ENCODE results near the gene CCER1. TPM values are rescaled to one million over a fixed set of nuclear protein-coding genes. Genes with fewer than 3 reads are reported as not detected.

The CCER1 gene
- total and polyA plus RNA-seq, 2 donors (not counting 1 experiment from before 2014, with no cell fraction given) = not detected

DNA sequence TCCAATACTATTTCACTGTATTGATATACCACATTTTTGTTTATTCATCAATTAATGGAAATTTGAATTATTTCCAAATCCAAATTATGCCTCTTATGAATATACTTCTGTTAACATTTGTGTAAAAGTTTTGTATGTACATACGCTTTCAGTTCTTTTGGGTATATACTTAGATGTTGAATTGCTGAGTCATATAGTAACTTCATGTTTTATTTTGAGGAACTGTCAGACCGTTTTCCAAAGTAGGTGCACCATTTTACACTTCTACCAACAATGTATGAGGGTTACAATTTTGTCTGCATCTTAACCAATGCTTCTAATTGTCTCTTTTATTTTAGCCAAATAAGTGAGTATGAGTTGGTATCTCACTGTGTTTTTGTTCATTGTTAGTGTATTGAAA lies 10.2 kb upstream of the CCER1 start:
- CTCF ChIA-PET = no interaction called here
- intact Hi-C loops (cut with micrococcal nuclease) = no loop called here
- Mint-ChIP-seq H3K9me3 (ENCODE audit: insufficient read depth) (no peaks in the 10 kb centered on the region), H3K4me1 (no peaks in the 10 kb centered on the region), H3K4me3 (no peak overlapping the region), H3K27me3 (peaks cover 8% of the 10 kb centered on the region), H3K27ac (no peak overlapping the region)
- H3K9ac ChIP-seq (ENCODE audit: low read length) = no peak overlapping the region
- TF ChIP-seq, protein P1, sequence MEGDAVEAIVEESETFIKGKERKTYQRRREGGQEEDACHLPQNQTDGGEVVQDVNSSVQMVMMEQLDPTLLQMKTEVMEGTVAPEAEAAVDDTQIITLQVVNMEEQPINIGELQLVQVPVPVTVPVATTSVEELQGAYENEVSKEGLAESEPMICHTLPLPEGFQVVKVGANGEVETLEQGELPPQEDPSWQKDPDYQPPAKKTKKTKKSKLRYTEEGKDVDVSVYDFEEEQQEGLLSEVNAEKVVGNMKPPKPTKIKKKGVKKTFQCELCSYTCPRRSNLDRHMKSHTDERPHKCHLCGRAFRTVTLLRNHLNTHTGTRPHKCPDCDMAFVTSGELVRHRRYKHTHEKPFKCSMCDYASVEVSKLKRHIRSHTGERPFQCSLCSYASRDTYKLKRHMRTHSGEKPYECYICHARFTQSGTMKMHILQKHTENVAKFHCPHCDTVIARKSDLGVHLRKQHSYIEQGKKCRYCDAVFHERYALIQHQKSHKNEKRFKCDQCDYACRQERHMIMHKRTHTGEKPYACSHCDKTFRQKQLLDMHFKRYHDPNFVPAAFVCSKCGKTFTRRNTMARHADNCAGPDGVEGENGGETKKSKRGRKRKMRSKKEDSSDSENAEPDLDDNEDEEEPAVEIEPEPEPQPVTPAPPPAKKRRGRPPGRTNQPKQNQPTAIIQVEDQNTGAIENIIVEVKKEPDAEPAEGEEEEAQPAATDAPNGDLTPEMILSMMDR (IDR thresholded peaks at IDR 0.05) = no peak
- no peaks in the 10 kb centered on the region for H3K79me2 ChIP-seq (ENCODE audit: control insufficient read depth, insufficient read depth, low read length)
- POLR2A ChIA-PET = no interaction called here
- no peak overlapping the region for H3K4me3 ChIP-seq (ENCODE audit: control extremely low read depth in 1 of 5, extremely low read depth in 1 of 5, insufficient read depth in 1 of 5, low read depth in 2 of 5, low read length in 4 of 5)
- ATAC-seq (ENCODE audit: low read depth) (no peak), DNase-seq (no peak)
- no peaks in the 10 kb centered on the region for H3K9me3 ChIP-seq (ENCODE audit: control extremely low read depth in 1 of 3, control insufficient read depth in 2 of 3, insufficient read depth in 1 of 3, low read length in 2 of 3)
- no peak overlapping the region for H3K4me2 ChIP-seq (replicated peaks; ENCODE audit: low read depth, low read length, poor library complexity, severe bottlenecking)
- no CpG with 5 or more reads among the region's 2 CpGs for WGBS (ENCODE audit: insufficient coverage)
- no peaks in the 10 kb centered on the region for H4K20me1 ChIP-seq (ENCODE audit: control insufficient read depth, insufficient read depth, low read length, poor library complexity, severe bottlenecking)
- H3K4me1 ChIP-seq (ENCODE audit: control insufficient read depth in 2 of 2, insufficient read depth in 2 of 2, low read length in 2 of 2) = no peaks in the 10 kb centered on the region
- H3K27ac ChIP-seq (ENCODE audit: low read length in 2 of 2) = no peak overlapping the region
- no peak overlapping the region for H2AFZ ChIP-seq (ENCODE audit: insufficient read depth, low read depth, low read length, poor library complexity, severe bottlenecking)
- no peaks in the 10 kb centered on the region for H3K36me3 ChIP-seq (replicated peaks in 1 of 2; ENCODE audit: control extremely low read depth in 1 of 2, control insufficient read depth in 1 of 2, extremely low read depth in 1 of 2, insufficient read depth in 2 of 2, low read length in 1 of 2)
- H3K27me3 ChIP-seq (replicated peaks in 1 of 4; ENCODE audit: control extremely low read depth in 1 of 4, control insufficient read depth in 3 of 4, insufficient read depth in 4 of 4, low read length in 3 of 4) = no peaks in the 10 kb centered on the region

GRCh38 chr12:90964616-90965015 lies 9.6 kb upstream of the CCER1 start:
- Histone ChIP-seq H3K27me3 (replicated peaks in 1 of 4; ENCODE audit: control extremely low read depth in 1 of 4, control insufficient read depth in 3 of 4, insufficient read depth in 4 of 4, low read length in 3 of 4) (no peaks in the 10 kb centered on the region), H3K9me3 (ENCODE audit: control extremely low read depth in 1 of 3, control insufficient read depth in 2 of 3, insufficient read depth in 1 of 3, low read length in 2 of 3) (no peaks in the 10 kb centered on the region), H3K36me3 (replicated peaks in 1 of 2; ENCODE audit: control extremely low read depth in 1 of 2, control insufficient read depth in 1 of 2, extremely low read depth in 1 of 2, insufficient read depth in 2 of 2, low read length in 1 of 2) (no peaks in the 10 kb centered on the region), H3K4me3 (ENCODE audit: control extremely low read depth in 1 of 5, extremely low read depth in 1 of 5, insufficient read depth in 1 of 5, low read depth in 2 of 5, low read length in 4 of 5) (no peak overlapping the region), H2AFZ (ENCODE audit: insufficient read depth, low read depth, low read length, poor library complexity, severe bottlenecking) (no peak overlapping the region), H3K4me1 (ENCODE audit: control insufficient read depth in 2 of 2, insufficient read depth in 2 of 2, low read length in 2 of 2) (no peaks in the 10 kb centered on the region), H3K9ac (ENCODE audit: low read length) (no peak overlapping the region), H3K27ac (ENCODE audit: low read length in 2 of 2) (no peak overlapping the region), H4K20me1 (ENCODE audit: control insufficient read depth, insufficient read depth, low read length, poor library complexity, severe bottlenecking) (no peaks in the 10 kb centered on the region), H3K79me2 (ENCODE audit: control insufficient read depth, insufficient read depth, low read length) (no peaks in the 10 kb centered on the region), H3K4me2 (replicated peaks; ENCODE audit: low read depth, low read length, poor library complexity, severe bottlenecking) (no peak overlapping the region)
- Mint-ChIP-seq H3K27ac (no peak overlapping the region), H3K27me3 (peaks cover 4% of the 10 kb centered on the region), H3K4me3 (no peak overlapping the region), H3K9me3 (ENCODE audit: insufficient read depth) (no peaks in the 10 kb centered on the region), H3K4me1 (no peaks in the 10 kb centered on the region)
- no peak for ATAC-seq (ENCODE audit: low read depth)
- CTCF ChIA-PET = no interaction called here
- TF ChIP-seq EZH2 (IDR thresholded peaks at IDR 0.05; ENCODE audit: borderline replicate concordance, insufficient read depth, low read depth, low read length, poor library complexity, severe bottlenecking) = no peak
- TF ChIP-seq, protein P1 (IDR thresholded peaks at IDR 0.05) = no peak
- intact Hi-C loops (cut with micrococcal nuclease) = no loop called here
- WGBS (ENCODE audit: insufficient coverage) = no CpG with 5 or more reads among the region's 2 CpGs
- POLR2A ChIA-PET = no interaction called here
- DNase-seq = no peak

Data from B cell (primary cell).